Activated T-helper 9 cell treated with anti-CD3 and anti-CD28 coated beads, Interleukin-2, amount 50 U/mL, for 16 hours (primary cell): ENCODE data around the gene ANXA6.
"Not testable (repeated sequence)": the region's sequence is repeated elsewhere in the genome, so short reads cannot be mapped to it uniquely, and the experiment has no call there.

Experiments used
- DNase-seq: peaks from one replicate; pipeline ENCODE4 v3.0.0-alpha.2; 2020; ENCODE audit warnings: low read depth

The ANXA6 gene

DNA sequence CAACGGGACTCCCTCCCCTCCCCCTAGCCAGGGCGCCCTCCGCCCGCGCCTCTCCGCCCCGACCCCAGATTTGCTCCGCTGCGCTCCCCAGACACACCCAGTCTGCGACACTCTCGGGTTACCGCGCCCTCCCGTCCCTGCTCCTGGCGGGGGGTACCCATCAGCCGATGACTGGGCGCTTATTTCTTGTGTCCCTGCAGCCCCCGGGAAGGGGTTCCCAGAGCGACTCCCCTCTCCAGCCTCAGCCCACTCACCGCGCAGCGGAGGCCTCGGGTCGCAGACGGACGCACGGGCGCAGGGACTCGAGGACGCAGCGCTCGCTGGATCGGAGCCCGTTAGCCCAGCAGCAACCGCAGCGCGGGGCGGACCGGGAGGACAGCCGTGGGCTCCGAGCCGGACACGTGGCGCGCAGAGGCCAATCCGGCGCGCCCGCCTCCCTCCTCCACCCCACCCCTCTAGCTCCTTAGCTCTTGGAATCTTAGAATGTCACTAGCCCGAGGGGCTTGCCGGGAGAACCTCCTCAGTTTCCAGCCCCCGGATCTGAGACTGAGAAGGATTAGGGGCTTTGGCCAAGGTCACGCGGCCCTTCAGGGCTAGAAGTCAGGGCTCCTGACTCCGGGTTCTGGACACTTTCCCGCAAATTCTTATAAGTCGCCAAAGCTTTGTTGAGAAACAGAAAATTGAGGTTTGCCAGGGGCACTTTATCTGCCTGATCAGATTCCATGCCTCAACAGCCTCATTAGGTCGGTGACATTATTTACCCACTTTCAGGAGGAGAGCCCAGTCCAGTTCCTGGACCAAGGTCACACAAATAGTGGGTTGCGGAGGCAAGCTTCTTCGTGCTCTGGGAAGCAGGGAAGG lies at the start of gene ANXA6:
Gene ANXA6, minus strand, starts transcription at position 354 of the 861 bp plus-strand sequence. CDS start 9,878 bp downstream, outside the sequence.
- DNase-seq, result peak; percentile 66

DNA sequence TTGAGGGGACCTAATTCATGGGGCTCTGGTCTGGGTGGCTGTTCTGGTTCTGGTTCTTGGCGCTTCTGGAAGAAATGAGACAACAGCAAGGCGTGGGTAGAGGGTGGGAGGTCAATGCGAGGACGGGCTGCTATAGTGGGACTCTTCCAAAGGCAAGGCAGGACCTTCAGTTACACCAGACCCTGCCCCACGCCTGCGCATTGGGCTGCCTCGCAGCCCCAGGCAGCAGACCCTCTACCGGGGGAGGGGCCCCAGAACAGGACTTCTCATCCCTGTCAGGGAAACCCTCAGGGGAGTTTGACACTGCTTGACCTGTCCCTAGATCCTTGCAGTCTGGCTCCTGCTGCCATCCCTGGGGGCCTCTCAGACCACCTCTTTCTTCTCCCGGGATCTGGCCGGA lies 47.8 kb upstream of the ANXA6 start:
- no peak for DNase-seq

DNA sequence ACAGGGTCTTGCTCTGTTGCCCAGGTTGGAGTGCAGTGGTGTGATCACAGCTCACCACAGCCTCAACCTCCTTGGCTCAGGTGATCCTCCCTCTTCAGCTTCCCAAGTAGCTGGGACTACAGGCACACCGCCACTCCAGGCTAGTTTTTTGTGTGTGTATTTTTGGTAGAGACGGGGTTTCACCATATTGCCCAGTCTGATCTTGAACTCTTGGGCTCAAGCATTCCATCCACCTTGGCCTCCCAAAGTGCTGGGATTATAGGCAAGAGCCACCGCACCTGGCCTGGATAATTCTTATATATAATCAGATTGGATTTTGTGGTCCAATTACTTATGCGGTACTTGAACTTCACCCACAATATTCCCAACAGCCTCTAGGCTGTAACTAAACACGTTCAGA lies 46.5 kb upstream of the ANXA6 start:
- DNase-seq, result no peak

DNA sequence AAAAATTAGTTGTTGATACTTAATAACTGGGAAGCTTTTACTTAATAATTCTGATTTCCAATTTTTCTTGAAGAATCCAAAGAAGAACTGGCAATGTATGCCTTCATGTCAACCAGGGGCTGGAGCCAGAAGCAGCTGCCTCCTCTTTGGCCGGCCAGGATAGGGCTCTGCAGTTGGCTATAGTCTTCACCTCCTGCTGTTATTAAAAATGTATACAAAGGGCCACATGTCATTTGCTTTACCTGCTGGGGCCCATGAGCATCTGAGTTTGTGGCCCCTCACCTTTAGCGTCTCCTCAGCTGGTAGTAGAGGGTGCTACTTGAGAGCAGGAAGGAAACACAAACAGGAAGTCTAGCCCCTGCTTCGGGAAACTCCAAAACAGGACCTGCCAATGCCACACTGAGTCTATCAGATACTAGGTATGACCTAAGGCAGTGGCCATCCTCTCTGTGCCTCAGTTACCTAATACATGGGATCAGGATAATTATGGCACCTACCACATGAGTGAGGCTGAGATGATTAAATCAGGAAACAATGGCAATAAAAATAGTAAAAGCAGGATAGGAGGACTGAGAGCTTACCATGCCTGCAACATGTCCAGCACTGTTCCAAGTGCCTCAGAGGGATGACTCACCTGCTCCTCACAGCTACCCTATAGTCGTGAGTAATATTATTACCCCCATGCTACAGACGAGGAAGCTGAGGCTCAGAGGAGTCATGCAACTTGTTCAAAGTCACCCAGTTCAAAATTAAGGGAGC lies 45.0 kb upstream of the ANXA6 start:
- DNase-seq, result peak; percentile 24

DNA sequence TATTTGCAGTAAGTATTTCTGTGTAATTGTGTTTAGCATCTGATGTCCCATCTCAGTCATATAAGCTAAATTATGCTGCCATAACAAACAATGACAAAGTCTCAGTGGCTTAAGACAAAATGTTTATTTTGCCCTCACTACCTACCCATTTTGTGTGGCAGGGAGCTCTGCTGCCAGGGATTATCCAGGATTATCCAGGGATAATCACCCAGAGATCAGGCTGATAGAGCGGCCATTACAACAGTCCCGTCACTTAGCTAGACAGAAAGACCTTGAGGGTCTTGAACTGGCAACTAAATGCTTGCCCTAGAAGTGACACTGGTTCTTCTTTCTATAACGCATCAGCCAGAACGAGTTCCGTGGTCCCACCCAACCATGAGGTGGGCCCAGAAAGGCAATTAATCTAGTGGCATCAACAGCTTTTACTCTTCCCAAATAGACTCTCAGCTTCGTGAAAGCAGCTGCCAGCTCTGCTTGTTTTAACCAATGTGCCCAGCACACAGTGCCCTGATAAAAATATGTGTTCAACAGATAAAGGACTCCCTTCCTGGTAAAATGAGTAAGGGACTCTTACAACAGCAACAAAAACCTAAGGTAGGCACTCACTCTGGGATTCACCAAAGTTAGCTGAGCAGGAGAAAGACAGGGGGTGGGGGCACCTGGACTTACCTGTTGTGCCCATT lies 43.5 kb upstream of the ANXA6 start:
- no peak for DNase-seq

DNA sequence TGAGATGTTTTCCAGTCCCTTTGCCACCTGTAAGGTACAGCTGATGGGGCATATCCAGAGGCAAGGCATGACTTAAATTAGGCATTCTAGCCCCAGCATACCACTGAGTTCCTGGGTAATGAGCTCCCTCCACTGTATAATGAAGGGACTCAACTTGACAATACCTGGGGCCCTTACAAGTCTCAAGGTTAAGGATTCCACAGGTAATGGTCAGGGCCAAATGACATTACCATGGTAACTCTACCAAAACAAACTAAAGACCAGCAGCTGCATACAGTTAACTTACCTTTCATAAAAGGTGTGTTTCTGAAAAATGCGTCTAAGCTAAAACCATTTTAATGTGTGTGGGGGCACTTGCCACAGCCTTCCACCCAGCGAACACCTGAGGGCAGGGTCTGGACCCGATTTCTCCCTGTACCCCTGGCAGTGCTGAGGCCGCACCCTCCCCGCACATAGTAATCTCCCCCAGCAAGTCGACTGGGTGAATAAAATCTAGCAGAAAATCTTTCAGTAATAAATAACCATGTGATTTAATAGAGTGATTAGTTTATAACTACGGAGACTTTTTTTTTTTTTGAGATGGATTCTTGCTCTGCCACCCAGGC lies 42.1 kb upstream of the ANXA6 start:
- no peak for DNase-seq

DNA sequence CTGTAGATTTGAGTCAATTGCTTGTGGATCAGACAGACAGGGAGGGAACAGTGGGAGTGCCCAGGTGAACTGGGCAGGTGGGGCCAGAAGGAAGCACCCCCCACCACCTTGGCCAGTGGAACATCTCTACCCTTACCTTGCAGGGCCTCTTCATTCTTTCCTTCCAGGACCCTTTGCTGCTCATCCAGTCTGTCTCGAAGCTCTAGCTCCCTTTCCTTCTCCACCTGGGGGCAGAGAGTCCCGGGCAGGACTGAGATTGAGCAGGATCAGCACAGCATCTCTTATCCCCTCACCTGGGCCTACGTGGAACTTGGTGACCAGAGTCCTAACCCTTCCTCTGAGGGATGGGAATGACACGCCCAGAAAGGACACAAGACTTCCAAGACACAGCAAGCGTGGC lies 41.3 kb upstream of the ANXA6 start:
- DNase-seq, result no peak

DNA sequence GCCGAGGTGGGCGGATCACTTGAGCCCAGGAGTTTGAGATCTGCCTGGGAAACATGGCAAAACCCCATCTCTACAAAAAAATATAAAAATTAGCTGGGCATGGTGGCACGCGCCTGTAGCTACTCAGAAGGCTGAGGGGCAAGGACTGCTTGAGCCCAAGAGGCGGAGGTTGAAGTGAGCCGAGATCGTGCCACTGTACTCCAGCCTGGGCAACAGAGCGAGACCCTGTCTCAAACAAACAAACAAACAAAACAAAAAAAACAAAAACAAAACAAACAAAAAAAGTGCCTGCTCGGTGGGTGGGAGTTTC lies 39.7 kb upstream of the ANXA6 start:
- DNase-seq, result not testable (repeated sequence)

DNA sequence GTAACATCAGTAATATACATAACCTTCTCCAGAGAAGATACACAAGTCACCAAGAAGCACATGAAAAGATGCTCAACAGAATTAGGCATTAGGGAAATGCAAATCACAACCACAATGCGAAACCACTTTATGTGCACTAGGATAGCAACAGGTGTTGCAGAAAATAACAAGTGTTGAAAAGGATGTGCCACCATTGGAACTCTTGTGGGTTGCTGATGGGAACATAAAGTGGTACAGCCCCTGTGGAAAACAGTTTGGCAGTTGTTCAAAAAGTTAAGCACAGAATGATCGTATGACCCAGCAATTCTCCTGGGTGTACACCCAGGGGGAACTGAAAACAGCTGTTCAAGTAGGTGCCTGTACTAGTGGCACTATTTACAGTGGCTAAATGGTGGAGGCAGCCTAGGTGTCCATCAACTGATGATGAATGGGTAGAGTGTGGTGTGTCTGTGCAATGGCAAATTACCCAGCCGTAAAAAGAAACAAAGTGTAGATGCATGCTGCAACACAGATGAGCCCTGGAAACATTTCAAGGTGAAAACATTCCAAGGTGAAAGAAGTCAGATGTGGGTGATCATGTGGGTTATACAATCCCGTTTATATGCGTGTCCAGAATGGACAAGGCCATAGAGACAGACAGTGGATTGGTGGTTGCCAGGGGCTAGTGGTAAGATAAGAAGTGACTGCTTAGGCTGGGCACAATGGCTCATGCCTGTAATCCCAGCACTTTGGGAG lies 39.1 kb upstream of the ANXA6 start:
- no peak for DNase-seq

DNA sequence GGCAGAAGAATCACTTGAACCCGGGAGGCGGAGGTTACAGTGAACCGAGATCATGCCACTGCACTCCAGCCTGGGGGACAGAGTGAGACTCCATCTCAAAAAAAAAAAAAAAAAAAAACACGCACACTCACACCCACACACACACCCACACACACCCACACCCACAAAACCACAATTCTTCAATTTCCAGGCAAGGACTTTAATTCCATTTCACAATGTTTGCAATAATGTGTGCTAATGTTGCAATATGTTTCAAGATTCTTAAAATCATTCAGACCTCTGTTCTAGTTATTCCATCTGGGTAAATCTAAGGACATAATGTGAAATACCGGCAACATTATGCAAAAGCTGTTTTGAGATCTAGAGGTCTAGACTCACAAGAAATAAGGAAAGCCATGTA lies 38.0 kb upstream of the ANXA6 start:
- no peak for DNase-seq

DNA sequence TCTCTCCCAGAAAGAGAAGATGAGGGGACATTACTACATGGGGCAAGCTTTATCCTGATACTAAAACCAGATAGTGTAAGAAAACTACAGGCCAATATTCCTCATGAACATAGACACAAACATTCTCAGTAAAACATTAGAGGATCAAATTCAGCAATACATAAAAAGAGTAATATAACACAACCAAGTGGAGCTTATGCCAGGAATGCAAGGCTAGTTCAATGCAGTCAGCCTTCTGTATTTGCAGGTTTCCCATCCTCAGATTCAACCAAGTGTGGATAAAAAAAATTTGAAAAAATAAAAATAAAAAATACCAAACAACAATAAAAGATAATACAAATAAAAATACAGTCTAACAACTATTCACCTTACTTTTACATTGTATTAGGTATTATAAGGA lies 35.0 kb upstream of the ANXA6 start:
- no peak for DNase-seq

DNA sequence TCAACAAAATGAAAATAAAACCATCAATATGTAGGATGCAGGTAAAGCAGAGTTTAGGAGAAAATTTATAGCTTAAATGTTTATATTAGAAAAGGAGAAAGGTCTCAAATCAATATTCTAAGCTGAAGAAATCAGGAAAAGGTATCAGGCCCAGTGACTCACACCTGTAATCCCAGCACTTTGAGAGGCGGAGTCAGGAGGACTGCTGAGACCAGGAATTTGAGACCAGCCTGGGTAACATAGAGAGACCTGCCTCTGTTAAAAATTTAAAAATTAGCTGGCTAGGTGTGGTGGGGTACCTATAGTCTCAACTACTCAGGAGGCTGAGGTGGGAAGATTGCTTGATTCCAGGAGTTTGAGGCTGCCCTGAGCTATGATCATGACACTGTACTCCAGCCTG lies 34.1 kb upstream of the ANXA6 start:
- no peak for DNase-seq

DNA sequence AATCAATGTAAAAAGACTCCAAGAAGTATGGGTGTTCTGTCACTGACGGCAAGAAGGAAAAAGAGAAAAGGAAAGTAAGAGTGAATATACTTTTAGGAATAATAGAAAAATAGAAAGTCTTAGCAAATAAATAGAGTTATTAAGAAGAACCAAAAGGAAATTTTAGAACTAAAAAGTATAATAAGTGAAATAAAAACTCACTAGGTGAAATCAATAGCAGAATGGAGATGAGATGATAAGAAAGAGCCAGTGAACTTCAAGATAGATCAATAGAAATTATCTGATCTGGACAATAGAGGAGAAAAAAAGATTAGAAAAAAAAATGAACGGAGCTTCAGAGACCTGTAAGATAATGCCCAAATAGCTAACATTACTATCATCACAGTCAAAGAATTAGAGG lies 31.6 kb upstream of the ANXA6 start:
- DNase-seq, result no peak

DNA sequence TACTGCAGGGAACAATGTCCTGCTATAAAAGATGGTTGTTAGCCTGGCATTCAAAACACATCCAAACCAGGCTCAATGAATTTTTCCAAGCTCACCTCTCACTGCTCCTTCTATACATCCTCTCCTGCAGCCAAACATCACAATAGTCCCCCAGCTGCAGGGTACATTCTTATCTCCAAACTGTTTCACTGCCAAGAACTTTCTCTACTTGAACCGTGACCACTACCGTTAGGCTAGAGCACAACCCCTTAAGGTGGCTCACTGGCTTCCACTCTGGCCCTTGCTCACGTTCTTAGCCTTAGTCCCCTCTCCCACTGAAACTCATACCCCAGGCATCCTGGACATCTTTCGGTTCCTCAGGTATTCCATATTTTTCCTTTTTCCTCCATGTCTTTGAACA lies 29.0 kb upstream of the ANXA6 start:
- DNase-seq, result no peak

DNA sequence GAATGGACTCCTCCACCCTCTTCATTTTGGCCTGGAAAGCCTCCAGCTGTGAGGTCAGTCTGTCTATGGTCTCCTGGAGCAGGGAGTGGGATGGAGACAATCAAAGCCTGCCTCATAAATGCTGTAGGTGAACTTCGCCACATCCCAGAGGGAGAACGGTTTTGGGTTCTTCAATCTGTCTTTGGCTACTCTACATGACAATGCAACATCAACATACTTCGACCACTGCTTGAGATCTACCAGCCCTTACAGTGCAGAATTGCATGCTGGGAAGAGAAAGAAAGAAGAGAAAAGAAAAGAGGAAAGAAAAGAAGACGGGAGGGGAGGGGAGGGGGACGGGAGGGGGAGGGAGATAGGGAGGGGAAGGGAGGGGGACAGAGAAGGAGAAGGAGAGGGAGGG lies 28.5 kb upstream of the ANXA6 start:
- no peak for DNase-seq

DNA sequence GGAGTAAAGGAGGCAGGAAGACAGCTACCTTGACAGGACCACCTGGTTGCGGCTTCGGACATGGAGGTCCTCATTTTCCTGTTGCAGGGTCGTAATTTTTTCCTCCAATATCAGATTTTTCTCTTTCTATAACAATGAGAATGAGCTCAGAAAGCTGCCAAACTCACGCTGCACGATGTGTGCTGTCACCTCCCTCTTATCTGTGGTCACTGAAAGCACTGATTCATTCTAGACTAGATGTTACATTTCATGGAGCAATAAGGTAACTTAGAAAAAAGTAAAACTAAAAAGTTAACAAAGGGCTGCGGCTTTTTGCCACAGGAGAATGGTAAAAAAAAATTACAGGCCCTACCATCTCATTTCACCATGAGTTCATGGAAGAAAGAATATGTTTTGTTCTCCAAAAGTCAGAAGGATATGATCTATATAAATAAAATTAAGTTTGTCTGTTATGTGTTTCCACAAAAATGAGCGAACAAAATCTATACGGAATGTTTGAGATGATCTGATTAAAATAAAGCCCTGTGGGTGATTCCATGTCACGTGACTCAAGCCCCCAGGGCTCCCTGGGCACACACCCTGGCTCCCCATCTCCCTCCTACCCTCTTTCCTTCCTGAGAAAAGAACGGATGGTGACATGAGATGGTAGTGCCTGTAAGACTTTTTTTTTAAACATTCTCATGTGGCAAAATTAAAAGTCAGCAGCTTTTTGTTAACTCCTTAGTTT lies 26.9 kb upstream of the ANXA6 start:
- DNase-seq, result no peak

DNA sequence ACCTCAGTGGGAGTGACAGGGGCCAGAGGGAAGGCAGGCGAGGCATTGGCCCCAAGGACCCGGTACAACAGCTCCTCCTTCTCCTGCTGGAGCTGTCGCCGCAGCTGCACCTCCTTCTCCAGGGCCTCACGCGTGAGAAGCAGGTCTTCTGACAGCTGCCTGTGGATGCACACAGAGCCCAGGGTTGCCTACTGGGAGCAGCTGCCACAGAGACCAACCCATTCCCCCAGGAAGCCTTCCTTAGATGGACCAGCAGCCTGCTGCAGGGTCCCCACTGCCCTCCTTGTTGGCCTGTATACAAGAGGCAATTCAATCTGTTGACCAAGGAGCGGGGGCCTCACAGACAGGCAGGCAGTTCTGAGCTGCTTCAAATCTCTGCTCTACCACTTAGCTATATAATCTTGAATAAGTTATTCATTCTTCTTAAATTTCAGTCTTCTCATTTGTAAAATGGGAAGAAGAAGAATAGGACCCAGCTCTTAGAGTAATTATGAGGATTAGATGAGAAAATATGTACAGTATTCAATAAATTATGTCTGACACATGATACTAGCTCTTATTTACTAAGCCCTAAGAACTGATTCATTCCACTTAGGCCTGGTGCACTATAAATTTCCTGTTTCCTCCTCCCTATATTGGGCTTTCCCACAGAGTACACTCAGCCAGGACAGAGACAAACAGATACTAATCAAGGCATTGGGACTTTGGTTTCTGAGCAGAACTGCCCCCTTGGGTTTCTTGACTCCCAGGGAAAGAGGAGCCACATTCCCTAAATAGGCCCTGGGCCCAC lies 26.1 kb upstream of the ANXA6 start:
- DNase-seq, result no peak

DNA sequence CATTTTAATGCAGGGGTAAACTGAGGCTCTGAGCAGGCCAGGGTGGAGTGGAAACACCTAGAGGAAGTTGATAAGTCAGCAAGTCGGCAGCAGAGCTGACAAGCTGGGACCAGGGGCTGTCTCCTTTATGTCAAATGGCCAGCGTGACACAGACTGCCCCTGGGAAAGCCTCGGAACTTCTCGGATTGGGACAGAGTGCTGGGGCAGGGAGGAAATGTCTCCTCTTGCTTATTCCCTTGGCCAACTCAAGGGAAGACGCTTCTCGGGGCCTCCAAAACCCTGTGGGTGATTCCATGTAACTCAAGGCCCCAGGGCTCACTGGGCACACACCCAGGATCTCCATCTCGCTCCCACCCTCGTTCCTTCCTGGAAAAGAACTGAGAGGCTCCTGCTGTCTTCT lies 25.4 kb upstream of the ANXA6 start:
- DNase-seq, result no peak

DNA sequence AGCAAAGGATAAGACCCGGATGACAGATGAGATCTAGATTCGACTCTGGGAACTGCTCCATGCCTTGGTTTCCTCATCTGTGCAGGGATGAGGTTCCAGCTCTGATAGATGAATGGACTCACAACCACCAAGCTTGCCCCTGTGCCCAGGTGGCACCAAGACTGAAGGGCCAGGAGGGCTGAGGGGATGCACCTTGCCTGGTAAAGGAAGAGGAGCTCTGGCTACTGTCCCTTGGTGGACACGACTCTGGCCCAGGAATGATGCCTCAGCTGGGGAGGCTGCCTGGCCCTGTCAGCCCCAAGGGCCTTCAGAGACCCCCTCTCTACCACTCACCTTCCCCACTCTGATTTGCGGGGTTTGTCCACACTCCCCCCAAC lies 24.9 kb upstream of the ANXA6 start:
- no peak for DNase-seq

DNA sequence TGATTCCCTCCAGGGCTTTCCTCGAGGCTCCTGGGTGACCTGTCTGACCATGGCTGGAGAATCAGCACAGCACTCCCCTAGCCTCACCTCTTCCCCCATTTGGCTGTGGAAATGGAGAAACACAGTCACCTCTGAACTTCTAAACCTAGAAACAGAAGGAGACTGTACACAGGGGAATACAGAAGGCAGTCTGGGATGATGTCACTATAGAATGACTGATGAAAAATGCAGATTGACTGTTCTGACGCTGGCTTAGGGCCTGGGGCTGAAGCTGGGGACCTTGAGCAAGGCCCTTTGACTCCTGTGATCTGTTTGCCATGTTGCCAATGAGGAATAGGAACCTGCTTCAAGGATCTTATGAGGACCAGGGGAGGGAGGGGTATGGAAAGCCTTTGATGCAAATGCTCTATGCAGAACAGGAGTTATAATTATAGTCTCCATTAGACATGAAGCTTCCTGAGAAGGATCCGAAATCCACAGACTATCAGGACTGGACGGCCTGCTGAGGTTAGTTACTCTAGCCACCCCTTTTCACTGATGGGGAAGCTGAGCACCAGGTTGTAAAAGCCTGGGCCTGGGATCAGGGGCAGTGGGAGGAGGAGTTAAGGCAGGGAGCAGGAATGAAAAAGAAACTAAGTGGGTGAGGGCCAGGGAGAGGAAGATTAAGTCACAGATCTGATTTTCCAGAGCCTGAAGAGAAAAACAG lies 24.4 kb upstream of the ANXA6 start:
- no peak for DNase-seq
